Motor neuron (in vitro differentiated cells): ENCODE data around the gene LRRC3. TPM values are rescaled to one million over a fixed set of nuclear protein-coding genes. Genes with fewer than 3 reads are reported as not detected.

ENCODE experiments used
- ATAC-seq, 8 experiments: fragments of 200-7000 bp; cut with Tn5 transposase; replicated peaks in 6 of 8; 2 replicates each; pipeline ENCODE4 v1.8.0; 2021; ENCODE audit warnings: mild to moderate bottlenecking in 8 of 8, moderate library complexity in 8 of 8
- H3K27ac ChIP-seq, 2 donors: fragments of 250-450 bp; sonication (Bioruptor Pico); 2 replicates each; pipeline ENCODE4 v1.9.0; 2021; ENCODE audit warnings: antibody characterized with exemption in 2 of 2, mild to moderate bottlenecking in 2 of 2, moderate library complexity in 1 of 2
- H3K4me1 ChIP-seq, 2 donors: fragments of 250-450 bp; sonication (Bioruptor Pico); replicated peaks in 1 of 2; 2 replicates each; pipeline ENCODE4 v1.6.1; 2021; ENCODE audit warnings: antibody characterized with exemption in 2 of 2, mild to moderate bottlenecking in 2 of 2, moderate library complexity in 1 of 2
- H3K4me3 ChIP-seq, 5 donors: fragments of 250-450 bp; sonication (Bioruptor Pico); 2 replicates each; pipeline ENCODE4 v1.9.0; 2021; ENCODE audit warnings: antibody characterized with exemption in 5 of 5, mild to moderate bottlenecking in 5 of 5, moderate library complexity in 4 of 5
- WGBS, 10 experiments: fragments of 450-650 bp; shearing (Covaris generic); methylation state at CpG; one replicate each; pipeline ENCODE4 v1.0.0; 2022; 5-methylcytosine and 5-hydroxymethylcytosine counted together
- in situ Hi-C, 9 experiments: fragments of 400-800 bp; cut with MboI; loops; one replicate each; pipeline ENCODE4 v1.15.0; 2021; ENCODE audit warnings: low sequenced_read_pairs in 9 of 9, low pct_unique_long_range_greater_than_20kb in 2 of 9; ENCODE audit not compliant: unreplicated experiment in 9 of 9
- total RNA-seq, 8 experiments: library from RNA; unstranded; fragments of 300-600 nt; gene quantifications; 2 replicates each; pipeline versions ENCODE4 v1.2.3 to v1.2.4, GENCODE V29; 2022

Gene LRRC3
- total RNA-seq, 8 experiments from 2014 or later: 0.18 to 4.8 (median 2.6) TPM

GRCh38 chr21:44437696-44438431, 17.4 kb upstream of the LRRC3 start:
- ATAC-seq: peak in 1 of 8 experiments; percentile 13
- WGBS, 10 experiments: 77 to 80% methylated on average over 1 to 15 of the region's 19 CpGs; no CpG with 5 or more reads in 8 of the 10 experiments
- no peak overlapping the region for H3K27ac ChIP-seq
- H3K4me1 ChIP-seq: no peaks in the 10 kb centered on the region
- in situ Hi-C loops: no loop called here
- no peak overlapping the region for H3K4me3 ChIP-seq

GRCh38 chr21:44438531-44439210, 16.6 kb upstream of the LRRC3 start:
- Histone ChIP-seq H3K4me1 (no peaks in the 10 kb centered on the region), H3K4me3 (no peak overlapping the region), H3K27ac (no peak overlapping the region)
- WGBS, 10 experiments: 60% methylated on average over 1 of the region's 34 CpGs; no CpG with 5 or more reads in 9 of the 10 experiments
- ATAC-seq: peak in 1 of 8 experiments; percentile 59
- in situ Hi-C loops: no loop called here

GRCh38 chr21:44439211-44439600, 16.1 kb upstream of the LRRC3 start:
- Histone ChIP-seq H3K4me1 (no peaks in the 10 kb centered on the region), H3K27ac (no peak overlapping the region), H3K4me3 (no peak overlapping the region)
- ATAC-seq: no peak
- in situ Hi-C loops: no loop called here
- WGBS, 10 experiments: 0 to 92% (median 72%) methylated on average over 1 to 6 of the region's 11 CpGs; no CpG with 5 or more reads in 6 of the 10 experiments

- WGBS, 10 experiments: 0 to 90% (median 0%) methylated on average over 1 to 8 of the region's 33 CpGs; no CpG with 5 or more reads in 7 of the 10 experiments
- H3K4me1 ChIP-seq: no peaks in the 10 kb centered on the region
- ATAC-seq: no peak
- H3K27ac ChIP-seq: no peak overlapping the region
- no peak overlapping the region for H3K4me3 ChIP-seq
- in situ Hi-C loops: no loop called here
Observed at GRCh38 chr21:44440241-44441040, 14.9 kb upstream of the LRRC3 start.

- Histone ChIP-seq H3K4me1 (no peaks in the 10 kb centered on the region), H3K27ac (no peak overlapping the region), H3K4me3 (no peak overlapping the region)
- no peak for ATAC-seq
- in situ Hi-C loops: no loop called here
- 29 to 100% (median 70%) methylated on average over 1 to 5 of the region's 10 CpGs; no CpG with 5 or more reads in 7 of the 10 experiments for WGBS, 10 experiments
Observed at GRCh38 chr21:44441041-44441400, 14.3 kb upstream of the LRRC3 start.

- in situ Hi-C loops: no loop called here
- no peaks in the 10 kb centered on the region for H3K4me1 ChIP-seq
- H3K4me3 ChIP-seq: no peak overlapping the region
- H3K27ac ChIP-seq: no peak overlapping the region
- ATAC-seq: peak in 1 of 8 experiments; percentile 6
- 89 to 100% (median 91%) methylated on average over 2 to 4 of the region's 20 CpGs; no CpG with 5 or more reads in 7 of the 10 experiments for WGBS, 10 experiments
Observed at GRCh38 chr21:44441581-44442265, 13.6 kb upstream of the LRRC3 start.

GRCh38 chr21:44442266-44443125, 12.8 kb upstream of the LRRC3 start:
- 13 to 80% (median 48%) methylated on average over 3 to 11 of the region's 19 CpGs; no CpG with 5 or more reads in 5 of the 10 experiments for WGBS, 10 experiments
- in situ Hi-C loops: no loop called here
- H3K4me3 ChIP-seq: no peak overlapping the region

GRCh38 chr21:44443291-44443890, 11.9 kb upstream of the LRRC3 start:
- WGBS, 10 experiments: 0% methylated on average over 1 of the region's 17 CpGs; no CpG with 5 or more reads in 8 of the 10 experiments

More at GRCh38 chr21:44442266-44443125, 12.8 kb upstream of the LRRC3 start:
- ATAC-seq: no peak
- no peak overlapping the region for H3K27ac ChIP-seq
- no peaks in the 10 kb centered on the region for H3K4me1 ChIP-seq

GRCh38 chr21:44443891-44444285, 11.4 kb upstream of the LRRC3 start:
- no peaks in the 10 kb centered on the region for H3K4me1 ChIP-seq
- WGBS, 10 experiments: 79 to 88% methylated on average over 3 to 4 of the region's 12 CpGs; no CpG with 5 or more reads in 8 of the 10 experiments

More at GRCh38 chr21:44443291-44443890, 11.9 kb upstream of the LRRC3 start:
- Histone ChIP-seq H3K4me1 (no peaks in the 10 kb centered on the region), H3K4me3 (no peak overlapping the region), H3K27ac (no peak overlapping the region)
- in situ Hi-C loops: no loop called here
- ATAC-seq: no peak

GRCh38 chr21:44444286-44444931, 10.9 kb upstream of the LRRC3 start:
- Histone ChIP-seq H3K4me3 (no peak overlapping the region), H3K4me1 (no peaks in the 10 kb centered on the region), H3K27ac (no peak overlapping the region)
- 70 to 87% (median 78%) methylated on average over 4 to 11 of the region's 21 CpGs; no CpG with 5 or more reads in 6 of the 10 experiments for WGBS, 10 experiments
- in situ Hi-C loops: no loop called here
- ATAC-seq: peak in 1 of 8 experiments; percentile 24

More at GRCh38 chr21:44443891-44444285, 11.4 kb upstream of the LRRC3 start:
- no peak overlapping the region for H3K27ac ChIP-seq
- in situ Hi-C loops: no loop called here
- ATAC-seq: no peak
- no peak overlapping the region for H3K4me3 ChIP-seq

- no peak overlapping the region for H3K27ac ChIP-seq
- H3K4me1 ChIP-seq: no peaks in the 10 kb centered on the region
- no peak for ATAC-seq
- 0 to 85% (median 39%) methylated on average over 1 to 18 of the region's 19 CpGs for WGBS, 10 experiments
- in situ Hi-C loops: no loop called here
- no peak overlapping the region for H3K4me3 ChIP-seq
Observed at GRCh38 chr21:44445145-44445812, 10.0 kb upstream of the LRRC3 start.
